Thyroid gland (tissue), 4 donors: Measurements from ENCODE around the gene FASTKD3.

Experiments
- POLR2A ChIP-seq, 2 donors: fragments of 450-650 bp; IDR thresholded peaks; one replicate each; pipeline ENCODE4 v1.6.1; 2017; ENCODE audit warnings: antibody characterized with exemption in 2 of 2, mild to moderate bottlenecking in 2 of 2, moderate library complexity in 1 of 2
- TF ChIP-seq, protein P1 (sequence below), 6 experiments: fragments of 200-600 bp in 3 of 6; fragments of 450-650 bp in 3 of 6; sonication (generic) in 3 of 6; IDR thresholded peaks; one replicate each; pipeline ENCODE4 v1.5.1; 2016 to 2019; ENCODE audit warnings: antibody characterized with exemption in 6 of 6, mild to moderate bottlenecking in 2 of 6, inconsistent platforms in 1 of 6, moderate library complexity in 1 of 6

DNA sequence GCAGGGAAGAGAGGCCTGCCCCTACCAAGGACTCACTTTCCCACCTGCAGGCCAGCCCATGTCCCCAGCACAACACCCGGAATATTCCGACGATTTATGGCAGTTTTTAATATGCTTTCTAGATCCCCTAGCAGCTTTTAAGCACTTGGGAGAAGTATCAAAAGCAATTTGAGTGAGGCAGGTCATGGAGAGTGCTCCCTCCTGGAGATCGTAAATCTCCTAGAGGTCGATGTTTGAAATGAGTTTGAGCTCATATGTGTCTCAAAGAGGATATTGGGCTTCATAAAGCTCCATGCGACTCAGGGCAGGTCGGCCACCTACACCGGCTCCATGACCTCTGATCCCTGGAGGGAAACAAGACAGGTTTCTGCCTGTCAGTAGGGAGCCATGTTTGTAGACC is 45.2 kb downstream of the FASTKD3 start:
- TF ChIP-seq, protein P1, sequence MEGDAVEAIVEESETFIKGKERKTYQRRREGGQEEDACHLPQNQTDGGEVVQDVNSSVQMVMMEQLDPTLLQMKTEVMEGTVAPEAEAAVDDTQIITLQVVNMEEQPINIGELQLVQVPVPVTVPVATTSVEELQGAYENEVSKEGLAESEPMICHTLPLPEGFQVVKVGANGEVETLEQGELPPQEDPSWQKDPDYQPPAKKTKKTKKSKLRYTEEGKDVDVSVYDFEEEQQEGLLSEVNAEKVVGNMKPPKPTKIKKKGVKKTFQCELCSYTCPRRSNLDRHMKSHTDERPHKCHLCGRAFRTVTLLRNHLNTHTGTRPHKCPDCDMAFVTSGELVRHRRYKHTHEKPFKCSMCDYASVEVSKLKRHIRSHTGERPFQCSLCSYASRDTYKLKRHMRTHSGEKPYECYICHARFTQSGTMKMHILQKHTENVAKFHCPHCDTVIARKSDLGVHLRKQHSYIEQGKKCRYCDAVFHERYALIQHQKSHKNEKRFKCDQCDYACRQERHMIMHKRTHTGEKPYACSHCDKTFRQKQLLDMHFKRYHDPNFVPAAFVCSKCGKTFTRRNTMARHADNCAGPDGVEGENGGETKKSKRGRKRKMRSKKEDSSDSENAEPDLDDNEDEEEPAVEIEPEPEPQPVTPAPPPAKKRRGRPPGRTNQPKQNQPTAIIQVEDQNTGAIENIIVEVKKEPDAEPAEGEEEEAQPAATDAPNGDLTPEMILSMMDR (IDR thresholded peaks at IDR 0.05): no peak
- no peak for TF ChIP-seq POLR2A (IDR thresholded peaks at IDR 0.05)
